A549 treated with CORT108297 at 1 μM for 4 hours (cell line): ENCODE results near the gene HOXC4. TPM values are rescaled to one million over a fixed set of nuclear protein-coding genes. Genes with fewer than 3 reads are reported as not detected.

Source experiments
- total RNA-seq: library from RNA; stranded (reverse); fragments of 200-300 nt; extraction: Qiagen RNA extraction; gene quantifications from 5 replicates; pipeline ENCODE4 v1.2.3, GENCODE V29; 2022

Gene HOXC4
- 2.2 to 4.3 TPM (median 3.6 TPM) in 5 replicates for total RNA-seq

DNA sequence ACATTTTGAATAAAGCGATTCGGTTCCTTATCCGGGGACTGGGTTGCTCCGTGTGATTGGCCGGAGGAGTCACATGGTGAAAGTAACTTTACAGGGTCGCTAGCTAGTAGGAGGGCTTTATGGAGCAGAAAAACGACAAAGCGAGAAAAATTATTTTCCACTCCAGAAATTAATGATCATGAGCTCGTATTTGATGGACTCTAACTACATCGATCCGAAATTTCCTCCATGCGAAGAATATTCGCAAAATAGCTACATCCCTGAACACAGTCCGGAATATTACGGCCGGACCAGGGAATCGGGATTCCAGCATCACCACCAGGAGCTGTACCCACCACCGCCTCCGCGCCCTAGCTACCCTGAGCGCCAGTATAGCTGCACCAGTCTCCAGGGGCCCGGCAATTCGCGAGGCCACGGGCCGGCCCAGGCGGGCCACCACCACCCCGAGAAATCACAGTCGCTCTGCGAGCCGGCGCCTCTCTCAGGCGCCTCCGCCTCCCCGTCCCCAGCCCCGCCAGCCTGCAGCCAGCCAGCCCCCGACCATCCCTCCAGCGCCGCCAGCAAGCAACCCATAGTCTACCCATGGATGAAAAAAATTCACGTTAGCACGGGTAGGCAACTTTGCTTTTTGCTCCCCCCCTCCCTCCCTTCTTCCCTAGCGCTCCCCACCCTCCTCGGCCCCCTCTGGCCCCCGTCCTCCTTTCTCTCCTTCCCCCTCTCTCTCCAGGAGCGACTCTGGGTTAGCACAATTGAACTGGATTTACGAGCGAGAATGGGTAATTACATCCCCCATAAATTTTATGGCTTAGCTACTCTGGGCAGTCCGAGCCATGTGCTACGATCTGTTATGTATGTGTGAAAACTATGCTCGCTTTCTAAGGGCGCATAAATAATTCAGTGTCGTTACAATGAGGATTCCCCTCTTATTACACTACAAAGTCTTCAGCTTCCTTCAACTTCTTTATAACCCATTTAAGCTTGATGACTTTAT, at the start of gene HOXC4:
HOXC4 (plus strand) TSS at position 85 of the 991 bp plus-strand sequence; CDS start at position 173, 88 bp downstream.

DNA sequence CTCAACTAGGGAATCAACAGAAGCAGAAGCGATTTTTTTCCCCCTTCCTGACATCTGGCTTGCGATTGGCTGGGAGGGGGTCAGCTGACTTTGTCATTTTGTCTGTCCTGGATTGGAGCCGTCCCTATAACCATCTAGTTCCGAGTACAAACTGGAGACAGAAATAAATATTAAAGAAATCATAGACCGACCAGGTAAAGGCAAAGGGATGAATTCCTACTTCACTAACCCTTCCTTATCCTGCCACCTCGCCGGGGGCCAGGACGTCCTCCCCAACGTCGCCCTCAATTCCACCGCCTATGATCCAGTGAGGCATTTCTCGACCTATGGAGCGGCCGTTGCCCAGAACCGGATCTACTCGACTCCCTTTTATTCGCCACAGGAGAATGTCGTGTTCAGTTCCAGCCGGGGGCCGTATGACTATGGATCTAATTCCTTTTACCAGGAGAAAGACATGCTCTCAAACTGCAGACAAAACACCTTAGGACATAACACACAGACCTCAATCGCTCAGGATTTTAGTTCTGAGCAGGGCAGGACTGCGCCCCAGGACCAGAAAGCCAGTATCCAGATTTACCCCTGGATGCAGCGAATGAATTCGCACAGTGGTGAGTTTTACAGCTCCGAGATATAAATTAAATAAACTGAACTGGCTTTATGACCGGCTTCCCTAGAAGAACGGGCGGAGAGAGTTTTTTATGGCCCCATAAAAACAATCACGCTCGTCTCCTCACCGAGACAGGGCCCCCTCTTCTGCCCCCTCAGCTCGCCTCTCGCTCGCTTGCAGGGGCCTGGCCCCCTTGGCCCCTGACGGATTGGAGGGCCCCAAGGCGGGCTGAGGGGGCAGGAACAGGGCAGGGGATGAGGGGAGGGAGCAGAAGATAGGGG, 25.1 kb upstream of the HOXC4 start, which contains the start of gene HOXC6:
HOXC6 (plus strand) TSS at position 127 of the 888 bp plus-strand sequence; CDS start at position 209, 82 bp downstream.

DNA sequence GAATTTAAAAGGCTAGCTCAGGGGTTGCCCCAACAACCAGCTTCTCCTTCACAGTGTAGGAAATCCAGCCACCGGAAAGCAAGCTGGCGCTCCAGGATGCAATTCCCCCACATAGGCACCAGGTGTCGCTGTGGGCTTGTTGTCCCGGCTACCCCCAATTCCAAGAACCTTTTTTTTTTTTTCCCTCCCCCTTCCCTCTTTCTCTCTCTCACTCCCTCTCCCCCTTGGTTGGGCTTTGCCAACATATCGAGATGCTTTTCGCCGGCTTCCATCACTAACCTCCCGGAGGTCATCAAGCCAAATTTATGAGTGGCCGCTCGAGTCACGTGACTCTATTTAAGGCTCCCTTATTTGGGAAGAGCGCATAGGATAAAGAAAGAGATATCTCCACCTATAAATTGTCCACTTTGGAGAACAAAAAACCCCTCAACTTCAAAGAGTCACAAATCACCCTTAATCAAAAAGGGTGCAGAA, 21.0 kb upstream of the HOXC4 start, which contains the start of gene HOXC5:
HOXC5 (plus strand) TSS at position 424 of the 474 bp plus-strand sequence. CDS start 73 bp downstream, outside the sequence.

Other genes starting within 250 kb of the HOXC4 start
- gene HOXC13, start 115.0 kb upstream of the HOXC4 start, total RNA-seq = 10.3 to 17.8 TPM (median 12.3 TPM) in 5 replicates
- not detected in 5 replicates for gene HOXC12, start 98.9 kb upstream of the HOXC4 start, total RNA-seq
- gene HOXC11, start 80.7 kb upstream of the HOXC4 start, total RNA-seq = 0.39 to 0.65 TPM (median 0.54 TPM) in 5 replicates
- 0.08 to 0.37 TPM (median 0.09 TPM) in 5 replicates for gene HOTAIR, start 78.9 kb upstream of the HOXC4 start, total RNA-seq
- gene HOXC10, start 68.7 kb upstream of the HOXC4 start, total RNA-seq = 2.5 to 3.4 TPM (median 2.9 TPM) in 5 replicates
- 11.1 to 12.5 TPM (median 11.7 TPM) in 5 replicates for gene HOXC9, start 53.7 kb upstream of the HOXC4 start, total RNA-seq
- 4.2 to 5.7 TPM (median 5.4 TPM) in 5 replicates for gene HOXC8, start 44.9 kb upstream of the HOXC4 start, total RNA-seq
- gene HOXC6, start 25.4 kb upstream of the HOXC4 start, total RNA-seq = 4.4 to 5.7 TPM (median 4.9 TPM) in 5 replicates
- 0.57 to 0.85 TPM (median 0.73 TPM) in 5 replicates for gene HOXC5, start 20.8 kb upstream of the HOXC4 start, total RNA-seq
- gene SMUG1, start 135.2 kb downstream of the HOXC4 start, total RNA-seq = 28.5 to 35.6 TPM (median 33.8 TPM) in 5 replicates
- gene CBX5, start 226.3 kb downstream of the HOXC4 start, total RNA-seq = 21.7 to 26.2 TPM (median 25.2 TPM) in 5 replicates
- gene HNRNPA1, start 226.9 kb downstream of the HOXC4 start, total RNA-seq = 1,424 to 2,667 TPM (median 1,537 TPM) in 5 replicates
- gene NFE2, start 247.2 kb downstream of the HOXC4 start, total RNA-seq = 0.11 to 0.14 TPM (median 0.12 TPM) in 3 of 5 replicates, not detected in the others